Effector CD8-positive, alpha-beta T cell (primary cell): ENCODE data around the gene SSR1.
"Not testable (repeated sequence)": the region's sequence is repeated elsewhere in the genome, so short reads cannot be mapped to it uniquely, and the experiment has no call there.

Experiments used
- DNase-seq: peaks from one replicate; lab custom pipeline; 2025; lab: John Stamatoyannopoulos, UW

The SSR1 gene

GRCh38 chr6:7276199-7276524, 36.8 kb downstream of the SSR1 start:
- DNase-seq = no peak

- DNase-seq = not testable (repeated sequence)
Observed at GRCh38 chr6:7274525-7274924, 38.5 kb downstream of the SSR1 start.

- DNase-seq = no peak
Observed at GRCh38 chr6:7273709-7274108, 39.3 kb downstream of the SSR1 start.

GRCh38 chr6:7271205-7271534, 41.8 kb downstream of the SSR1 start:
- DNase-seq = no peak

- DNase-seq = no peak
Observed at GRCh38 chr6:7270320-7271204, 42.4 kb downstream of the SSR1 start.

- no peak for DNase-seq
Observed at GRCh38 chr6:7269816-7270215, 43.2 kb downstream of the SSR1 start.

GRCh38 chr6:7268816-7269555, 44.0 kb downstream of the SSR1 start:
- no peak for DNase-seq

- DNase-seq = no peak
Observed at GRCh38 chr6:7268362-7268761, 44.6 kb downstream of the SSR1 start.

- DNase-seq = no peak
Observed at GRCh38 chr6:7267466-7268091, 45.4 kb downstream of the SSR1 start.

GRCh38 chr6:7267071-7267465, 45.9 kb downstream of the SSR1 start:
- no peak for DNase-seq

GRCh38 chr6:7265385-7265726, 47.6 kb downstream of the SSR1 start:
- not testable (repeated sequence) for DNase-seq

GRCh38 chr6:7264686-7265384, 48.2 kb downstream of the SSR1 start:
- DNase-seq = no peak

- DNase-seq = no peak
Observed at GRCh38 chr6:7264041-7264440, 49.0 kb downstream of the SSR1 start.

- DNase-seq = not testable (repeated sequence)
Observed at GRCh38 chr6:7263519-7263805, 49.5 kb downstream of the SSR1 start.

GRCh38 chr6:7262746-7263518, 50.1 kb downstream of the SSR1 start:
- DNase-seq = no peak

- DNase-seq = no peak
Observed at GRCh38 chr6:7261852-7262461, 51.0 kb downstream of the SSR1 start.

- no peak for DNase-seq
Observed at GRCh38 chr6:7261032-7261841, 51.8 kb downstream of the SSR1 start.

GRCh38 chr6:7260291-7261031, 52.5 kb downstream of the SSR1 start:
- DNase-seq = no peak

GRCh38 chr6:7258231-7258763, 54.7 kb downstream of the SSR1 start:
- no peak for DNase-seq
